ENCODE results near the gene RAET1E. TPM values are rescaled to one million over a fixed set of nuclear protein-coding genes. Genes with fewer than 3 reads are reported as not detected.
"Not testable (repeated sequence)": the region's sequence is repeated elsewhere in the genome, so short reads cannot be mapped to it uniquely, and the experiment has no call there.

The RAET1E gene
- total and polyA plus RNA-seq, 12 donors: 0.15 to 1.4 (median 0.41) TPM; not detected in 3

DNA sequence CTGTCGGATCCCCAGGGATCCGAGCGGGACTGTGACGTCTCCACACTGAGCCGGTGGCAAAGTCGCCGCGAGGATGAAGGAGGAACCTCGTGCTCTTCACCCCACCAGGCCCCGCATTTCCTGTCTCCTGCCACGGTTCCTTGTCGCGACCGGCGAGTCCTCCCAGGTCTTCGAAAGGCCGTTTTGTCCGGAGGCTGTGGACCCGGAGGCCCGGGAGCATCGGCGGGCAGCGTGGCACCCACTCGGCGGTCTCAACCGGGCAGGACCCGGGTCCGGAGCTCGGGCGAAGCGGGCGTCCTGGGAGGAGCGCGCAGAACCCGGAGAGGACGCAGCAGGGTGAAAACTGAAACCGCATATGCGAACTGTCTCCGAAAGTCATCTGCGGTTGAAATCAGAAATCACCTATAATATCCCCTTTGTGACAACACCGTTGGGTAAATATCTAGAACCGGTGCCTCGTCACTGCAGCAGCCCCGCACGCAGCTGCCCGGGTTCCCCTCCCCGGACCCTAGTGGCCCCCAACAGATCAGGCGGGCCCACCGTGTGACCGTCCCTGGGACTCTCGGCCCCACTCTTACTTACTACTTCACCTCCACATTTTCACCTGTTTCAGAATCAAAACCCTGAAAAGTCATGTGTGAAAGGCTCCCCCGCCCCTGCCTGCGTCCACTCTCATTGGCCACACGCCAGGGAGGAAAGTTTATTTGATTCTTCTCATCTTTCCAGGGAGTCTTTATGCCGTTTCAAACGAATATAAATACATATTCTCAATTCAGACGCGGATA, 40.9 kb upstream of the RAET1E start:
- TF ChIP-seq, protein P1, sequence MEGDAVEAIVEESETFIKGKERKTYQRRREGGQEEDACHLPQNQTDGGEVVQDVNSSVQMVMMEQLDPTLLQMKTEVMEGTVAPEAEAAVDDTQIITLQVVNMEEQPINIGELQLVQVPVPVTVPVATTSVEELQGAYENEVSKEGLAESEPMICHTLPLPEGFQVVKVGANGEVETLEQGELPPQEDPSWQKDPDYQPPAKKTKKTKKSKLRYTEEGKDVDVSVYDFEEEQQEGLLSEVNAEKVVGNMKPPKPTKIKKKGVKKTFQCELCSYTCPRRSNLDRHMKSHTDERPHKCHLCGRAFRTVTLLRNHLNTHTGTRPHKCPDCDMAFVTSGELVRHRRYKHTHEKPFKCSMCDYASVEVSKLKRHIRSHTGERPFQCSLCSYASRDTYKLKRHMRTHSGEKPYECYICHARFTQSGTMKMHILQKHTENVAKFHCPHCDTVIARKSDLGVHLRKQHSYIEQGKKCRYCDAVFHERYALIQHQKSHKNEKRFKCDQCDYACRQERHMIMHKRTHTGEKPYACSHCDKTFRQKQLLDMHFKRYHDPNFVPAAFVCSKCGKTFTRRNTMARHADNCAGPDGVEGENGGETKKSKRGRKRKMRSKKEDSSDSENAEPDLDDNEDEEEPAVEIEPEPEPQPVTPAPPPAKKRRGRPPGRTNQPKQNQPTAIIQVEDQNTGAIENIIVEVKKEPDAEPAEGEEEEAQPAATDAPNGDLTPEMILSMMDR (IDR thresholded peaks at IDR 0.05): no peak
- no peak overlapping the region for H3K27ac ChIP-seq
- no peaks in the 10 kb centered on the region for H3K36me3 ChIP-seq
- no peaks in the 10 kb centered on the region for H3K9me3 ChIP-seq
- WGBS, 2 donors: 2% methylated on average over 58 of the region's 58 CpGs
- ATAC-seq: no peak
- H3K27me3 ChIP-seq: peaks cover 16 to 88% (median 74%) of the 10 kb centered on the region in 7 donors
- DNase-seq: no peak
- H3K4me1 ChIP-seq: peaks cover 5 to 31% (median 24%) of the 10 kb centered on the region in 9 donors
- H3K4me3 ChIP-seq: peak overlapping the region; percentile 4 to 62 (median 46)
- intact Hi-C loops (cut with DNase I): loop anchor here in 3 of 10 donors (5.0 to 10.0 kb wide), 2 partner anchors 69 to 396 kb away; no protein-coding TSS in a partner anchor

DNA sequence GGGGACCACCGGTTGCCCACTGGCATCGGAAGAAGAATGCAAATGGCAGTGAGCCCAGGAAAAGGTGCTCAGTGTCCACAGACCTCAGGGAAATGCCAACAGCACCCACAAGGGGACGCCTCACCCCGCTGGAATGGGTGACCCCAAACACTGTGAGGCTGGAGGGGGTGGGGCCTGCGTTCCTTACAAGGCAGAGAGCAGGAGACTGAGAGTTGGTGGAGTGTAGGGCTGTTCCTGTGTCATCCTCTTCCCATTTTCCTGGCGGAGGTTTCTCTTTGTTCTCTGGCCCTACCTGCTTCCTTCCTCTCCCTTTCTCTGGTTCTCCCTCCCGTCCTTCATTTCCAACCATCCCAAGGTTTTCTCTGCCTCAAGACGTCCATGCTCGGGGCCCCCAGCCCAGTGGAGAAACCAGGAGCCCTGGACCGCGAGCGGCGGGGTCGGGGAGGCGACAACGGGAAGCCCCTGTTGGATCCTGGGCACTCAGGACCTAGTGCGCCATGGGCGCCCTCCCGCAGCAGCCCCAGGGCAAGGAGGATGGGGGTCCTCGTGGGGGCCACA, 40.2 kb upstream of the RAET1E start:
- not testable (repeated sequence) for ATAC-seq, DNase-seq, H3K27ac ChIP-seq, H3K36me3 ChIP-seq, H3K9me3 ChIP-seq
- WGBS, 2 donors: 2 to 3% methylated on average over 15 of the region's 20 CpGs
- H3K27me3 ChIP-seq: peaks cover 16 to 95% (median 81%) of the 10 kb centered on the region in 7 donors
- H3K4me1 ChIP-seq: peaks cover 5 to 31% (median 24%) of the 10 kb centered on the region in 9 donors
- intact Hi-C loops (cut with DNase I): loop anchor here in 3 of 10 donors (5.0 to 10.0 kb wide), 2 partner anchors 69 to 397 kb away; no protein-coding TSS in a partner anchor
- peak overlapping the region in 9 of 10 donors; percentile 22 to 62 (median 47) for H3K4me3 ChIP-seq
- TF ChIP-seq, protein P1 (IDR thresholded peaks at IDR 0.05): peak in 1 of 9 donors; percentile 22

DNA sequence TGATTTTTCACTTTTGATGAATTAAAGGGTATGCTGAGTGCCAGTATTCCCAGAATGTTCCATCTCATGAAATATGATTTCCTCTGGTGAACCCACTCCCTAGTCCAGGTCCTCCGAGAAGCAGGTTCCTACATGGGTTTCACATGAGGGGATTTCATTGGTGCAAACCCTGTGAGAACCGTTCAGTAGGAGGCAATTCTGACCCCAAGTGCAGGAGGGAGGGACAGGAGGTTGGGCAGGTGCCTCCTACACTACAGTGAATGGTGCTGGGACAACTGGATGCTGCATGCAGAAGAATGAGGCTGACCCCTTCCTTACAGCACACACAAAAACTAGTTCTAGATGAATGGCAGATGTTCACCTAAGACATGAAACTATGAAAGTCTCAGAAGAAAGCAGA, 38.8 kb upstream of the RAET1E start:
- H3K4me1 ChIP-seq: peaks cover 5 to 23% (median 19%) of the 10 kb centered on the region in 9 donors
- intact Hi-C loops (cut with DNase I): loop anchor here in 3 of 10 donors (5.0 to 10.0 kb wide), 2 partner anchors 71 to 398 kb away; no protein-coding TSS in a partner anchor
- WGBS, 2 donors: 34 to 54% methylated on average over 2 of the region's 2 CpGs
- H3K27me3 ChIP-seq: peaks cover 16 to 99% (median 92%) of the 10 kb centered on the region in 7 donors
- TF ChIP-seq, protein P1 (IDR thresholded peaks at IDR 0.05): no peak
- no peaks in the 10 kb centered on the region for H3K36me3 ChIP-seq
- H3K9me3 ChIP-seq: no peaks in the 10 kb centered on the region
- H3K4me3 ChIP-seq: no peak overlapping the region
- no peak overlapping the region for H3K27ac ChIP-seq
- DNase-seq: no peak
- no peak for ATAC-seq

GRCh38 chr6:149935668-149936067, 37.8 kb upstream of the RAET1E start:
- intact Hi-C loops (cut with DNase I): loop anchor here in 6 of 10 donors (2.0 to 10.0 kb wide), 3 partner anchors 72 to 399 kb away; no protein-coding TSS in a partner anchor

More at GRCh38 chr6:149935668-149936067, 37.8 kb upstream of the RAET1E start:
- 22 to 54% methylated on average over 2 of the region's 2 CpGs for WGBS, 2 donors
- DNase-seq (no peak), ATAC-seq (no peak)
- no peak overlapping the region for H3K4me3 ChIP-seq
- peaks cover 16 to 99% (median 96%) of the 10 kb centered on the region in 7 donors for H3K27me3 ChIP-seq
- H3K4me1 ChIP-seq: peaks cover 5 to 14% (median 11%) of the 10 kb centered on the region in 9 donors
- H3K27ac ChIP-seq: no peak overlapping the region
- H3K9me3 ChIP-seq: no peaks in the 10 kb centered on the region
- no peaks in the 10 kb centered on the region for H3K36me3 ChIP-seq
- TF ChIP-seq, protein P1 (IDR thresholded peaks at IDR 0.05): no peak

Data from heart right ventricle (tissue), 16 donors.